Stimulated activated CD4-positive, alpha-beta T cell treated with anti-CD3 and anti-CD28 coated beads, Interleukin-2, amount 100 ng/mL, for 4 hours (primary cell): Measurements from ENCODE around the gene KDM7A.
"Not testable (repeated sequence)": the region's sequence is repeated elsewhere in the genome, so short reads cannot be mapped to it uniquely, and the experiment has no call there.

Experiments
- DNase-seq: peaks from one replicate; pipeline ENCODE4 v3.0.0-alpha.2; 2020; ENCODE audit warnings: low read depth

KDM7A gene

DNA sequence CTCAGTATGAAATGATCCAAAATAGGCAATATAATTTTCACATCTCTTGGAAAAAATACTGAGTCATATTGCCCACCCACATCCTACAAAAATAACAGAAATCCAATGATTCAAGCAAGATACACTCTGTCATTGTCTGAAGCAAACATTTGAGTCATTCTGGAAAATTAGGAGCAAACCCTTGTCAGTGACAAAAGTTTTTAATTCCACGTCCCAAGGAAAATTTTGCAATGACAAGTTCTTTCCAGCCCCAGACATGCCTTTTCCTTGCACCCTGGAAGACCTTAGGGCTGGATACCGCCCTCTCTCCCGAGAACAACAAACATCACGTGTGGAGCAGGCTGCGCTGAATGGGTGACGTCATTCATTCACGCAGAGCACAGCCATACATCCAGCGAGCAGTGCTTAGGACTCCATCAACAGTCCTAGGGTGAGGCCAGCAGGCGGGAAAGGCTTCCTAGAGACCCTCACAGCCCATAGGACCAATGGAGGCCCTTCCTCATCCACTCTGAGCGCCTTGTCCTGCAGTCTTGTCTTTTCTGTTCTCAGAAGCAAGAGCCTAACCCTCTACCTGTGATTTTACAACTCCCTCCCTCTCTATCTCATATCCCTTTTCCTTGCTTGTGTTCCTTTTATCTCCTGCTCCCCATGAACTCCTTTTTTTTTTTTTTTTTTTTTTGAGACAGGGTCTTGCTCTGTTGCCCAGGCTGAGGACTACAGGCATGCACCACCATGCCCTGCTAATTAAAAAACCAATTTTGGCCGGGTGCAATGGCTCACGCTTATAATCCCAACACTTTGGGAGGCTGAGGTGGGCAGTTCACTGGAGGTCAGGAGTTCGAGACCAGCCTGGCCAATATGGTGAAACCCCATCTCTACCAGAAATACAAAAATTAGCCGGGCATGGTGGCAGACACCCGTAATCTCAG, 23.5 kb upstream of the KDM7A start:
- no peak for DNase-seq

DNA sequence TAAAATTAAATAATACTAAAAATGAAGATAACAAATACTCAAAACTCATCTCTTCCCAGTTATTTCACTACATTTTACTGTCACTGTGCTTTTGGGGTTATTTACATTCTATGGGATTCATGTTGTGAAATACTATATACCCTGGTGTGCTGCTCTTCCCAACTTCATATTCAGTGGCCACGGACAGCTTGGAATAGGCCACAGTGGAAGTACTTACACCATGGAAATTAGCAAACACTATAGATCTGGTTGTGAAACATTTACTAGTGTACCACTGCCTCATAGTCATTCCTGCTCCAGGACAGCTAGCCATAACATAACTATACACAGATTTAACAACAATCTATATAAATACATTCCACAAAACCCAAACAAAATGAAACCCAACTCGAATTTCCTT, 21.2 kb upstream of the KDM7A start:
- no peak for DNase-seq

- DNase-seq: no peak
These were observed 20.6 kb upstream of the KDM7A start for GRCh38 chr7:140197218-140197890.

DNA sequence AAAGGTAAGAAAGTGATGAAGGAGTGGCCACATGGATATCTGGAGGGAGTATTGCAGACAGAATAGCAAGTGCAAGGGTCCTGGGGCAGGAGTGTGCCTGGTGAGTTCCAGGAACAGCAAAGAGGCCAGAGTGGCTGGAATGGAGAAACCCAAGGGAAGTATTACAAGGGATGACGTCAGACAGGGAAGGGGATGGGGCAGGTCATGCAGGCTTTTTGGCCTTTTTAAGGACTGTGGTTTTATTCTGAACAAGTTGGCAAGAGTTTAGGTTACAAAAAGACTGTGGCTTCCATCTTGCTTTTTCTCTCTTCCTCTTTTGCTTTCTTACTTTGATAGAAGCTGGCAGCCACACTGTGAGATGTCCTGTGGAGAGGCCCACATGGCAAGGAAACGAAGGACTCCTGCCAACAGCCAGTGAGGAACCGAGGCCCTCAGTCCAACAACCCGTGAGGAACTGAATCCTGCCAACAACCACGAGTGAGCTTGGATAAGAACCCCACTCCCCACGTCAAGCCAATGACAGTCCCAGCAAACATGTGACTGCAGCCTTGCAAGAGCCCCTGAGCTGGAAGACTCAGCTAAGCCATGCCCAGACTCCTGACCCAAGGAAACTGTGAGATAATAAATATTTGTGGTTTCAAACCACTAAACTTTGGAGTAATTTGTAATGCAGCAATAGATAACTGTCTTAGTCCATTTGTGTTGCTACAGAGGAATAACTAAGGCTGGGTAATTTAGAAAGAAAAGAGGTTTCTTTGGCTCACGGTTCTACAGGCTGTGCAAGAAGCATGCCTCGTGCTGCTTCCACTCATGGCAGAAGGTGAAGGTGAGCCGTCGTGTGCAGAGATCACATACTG, 19.8 kb upstream of the KDM7A start:
- DNase-seq: no peak

DNA sequence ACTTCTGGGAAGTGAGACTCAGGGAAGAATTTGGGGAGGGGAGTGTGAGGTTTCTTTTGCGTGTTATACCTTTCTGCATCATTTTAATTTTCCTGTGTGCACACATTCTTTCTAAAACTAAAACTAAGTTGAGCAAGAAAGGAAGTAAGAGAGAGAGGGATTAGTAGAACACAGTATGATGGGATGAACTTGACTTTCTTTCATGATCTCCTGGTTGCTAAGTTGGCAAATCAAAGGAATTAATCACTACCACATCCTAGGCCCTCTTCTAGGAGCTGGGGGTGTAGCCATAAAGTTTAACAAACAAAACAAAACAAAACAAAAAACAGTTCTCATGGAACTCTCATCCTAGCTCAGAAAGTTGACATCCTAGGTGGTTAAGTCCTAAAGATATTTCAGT, 19.1 kb upstream of the KDM7A start:
- no peak for DNase-seq

DNA sequence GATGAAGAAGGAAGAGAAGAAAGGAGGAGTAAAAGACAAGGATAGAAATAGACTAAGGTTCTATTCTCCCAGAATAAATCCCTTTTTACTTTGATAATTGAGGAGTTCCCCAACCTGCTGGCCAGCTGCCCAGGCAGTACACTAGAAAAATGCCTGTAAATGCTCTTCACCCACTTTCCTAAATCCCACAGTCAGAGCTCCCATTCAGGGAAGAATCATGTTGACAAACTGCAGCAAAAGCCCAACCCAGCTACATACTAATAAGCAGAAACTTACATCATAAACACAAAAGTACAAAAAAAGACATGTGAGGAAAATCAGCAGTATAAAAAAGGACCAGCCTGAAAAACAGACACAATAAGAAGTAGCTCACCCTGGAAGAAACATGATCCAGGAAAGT, 15.8 kb upstream of the KDM7A start:
- DNase-seq: no peak

DNA sequence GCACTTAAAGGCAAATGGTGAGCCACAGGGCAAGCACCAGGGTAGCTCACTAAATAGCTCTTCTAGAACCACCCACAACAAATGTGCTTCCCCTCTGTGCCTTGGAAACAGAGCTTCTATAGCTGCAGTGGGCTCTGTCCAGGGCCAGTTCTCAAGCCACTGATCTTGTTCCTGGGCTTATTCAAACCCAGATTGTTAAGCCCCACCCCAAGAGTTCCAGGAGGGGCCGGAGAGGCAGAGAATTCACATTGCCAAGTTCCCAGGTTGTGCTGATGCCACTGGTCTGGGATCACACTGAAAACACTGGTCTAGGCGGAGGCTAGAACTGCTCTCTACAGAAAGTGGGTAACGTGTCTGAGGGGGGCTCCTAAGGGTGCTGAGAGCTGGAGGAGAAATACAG, 15.4 kb upstream of the KDM7A start:
- DNase-seq: no peak

- DNase-seq: no peak
These were observed 13.8 kb upstream of the KDM7A start for GRCh38 chr7:140190588-140190987.

DNA sequence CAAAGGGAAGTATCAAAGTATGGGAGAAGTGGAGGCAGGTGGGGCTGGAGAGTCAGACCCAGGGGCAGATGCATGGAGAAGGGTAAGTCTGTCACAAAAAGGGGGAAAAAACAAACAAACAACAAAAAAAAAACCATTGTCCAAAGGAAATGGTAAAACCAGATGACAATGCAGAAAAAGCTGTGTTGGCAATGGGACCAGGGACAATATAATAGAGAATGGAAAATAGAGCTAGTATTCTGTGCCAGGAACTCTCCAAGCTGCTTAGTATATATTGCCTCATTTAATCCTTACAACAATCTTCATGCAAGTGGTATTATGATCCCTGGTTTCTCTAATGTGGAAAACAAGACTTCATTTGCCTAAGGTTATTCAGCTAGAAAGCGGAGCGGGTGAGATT, 13.1 kb upstream of the KDM7A start:
- no peak for DNase-seq

GRCh38 chr7:140182917-140183316, 6.1 kb upstream of the KDM7A start:
- DNase-seq: no peak

DNA sequence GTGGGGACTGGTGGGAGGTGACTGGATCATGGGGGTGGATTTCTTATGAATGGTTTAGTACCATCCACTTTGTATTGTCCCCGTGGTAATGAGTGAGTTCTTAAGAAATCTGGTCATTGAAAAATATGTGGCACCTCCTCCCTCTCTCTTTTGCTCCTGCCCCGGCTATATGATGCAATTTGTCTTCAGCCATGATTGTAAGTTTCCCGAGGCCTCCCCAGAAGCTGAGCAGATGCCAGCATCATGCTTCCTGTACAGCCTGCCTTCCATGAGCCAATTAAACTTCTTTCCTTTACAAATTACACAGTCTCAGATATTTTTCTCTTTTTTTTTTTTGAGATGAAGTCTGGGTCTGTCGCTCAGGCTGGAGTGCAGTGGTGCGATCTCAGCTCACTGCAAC, 2.6 kb upstream of the KDM7A start:
- DNase-seq: no peak

DNA sequence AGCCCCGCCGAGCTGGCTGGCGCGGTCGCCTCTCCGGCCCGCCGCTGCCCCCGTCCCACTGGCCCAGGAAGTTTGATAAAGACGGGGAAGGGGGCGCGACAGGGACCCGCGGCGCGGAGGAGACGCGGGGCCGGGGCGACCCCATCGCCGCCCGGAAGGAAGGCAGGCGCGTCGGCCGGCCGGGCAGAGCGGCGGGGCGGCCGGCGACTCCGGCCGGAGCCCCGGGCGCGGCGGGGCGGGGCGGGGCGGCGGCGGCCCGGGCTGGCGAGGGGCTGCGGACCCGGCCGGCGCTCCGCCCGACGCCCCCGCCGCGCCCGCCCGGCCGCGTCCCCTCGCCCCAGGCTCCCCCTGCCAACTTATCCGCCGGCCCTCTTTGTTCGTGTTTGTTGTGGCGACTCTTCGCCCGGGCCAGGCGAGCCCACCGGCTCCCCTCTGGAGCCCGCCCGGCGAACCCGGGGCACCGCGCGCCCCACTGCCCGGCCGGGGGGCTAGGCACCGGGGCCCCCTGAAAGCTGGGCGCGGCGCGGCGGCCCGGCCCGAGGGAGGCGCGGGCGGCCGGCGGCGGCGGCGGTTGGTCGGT, 571 bp downstream of the KDM7A start:
- DNase-seq: no peak

GRCh38 chr7:140175221-140176121, 1.3 kb downstream of the KDM7A start:
- peak; percentile 84 for DNase-seq

DNA sequence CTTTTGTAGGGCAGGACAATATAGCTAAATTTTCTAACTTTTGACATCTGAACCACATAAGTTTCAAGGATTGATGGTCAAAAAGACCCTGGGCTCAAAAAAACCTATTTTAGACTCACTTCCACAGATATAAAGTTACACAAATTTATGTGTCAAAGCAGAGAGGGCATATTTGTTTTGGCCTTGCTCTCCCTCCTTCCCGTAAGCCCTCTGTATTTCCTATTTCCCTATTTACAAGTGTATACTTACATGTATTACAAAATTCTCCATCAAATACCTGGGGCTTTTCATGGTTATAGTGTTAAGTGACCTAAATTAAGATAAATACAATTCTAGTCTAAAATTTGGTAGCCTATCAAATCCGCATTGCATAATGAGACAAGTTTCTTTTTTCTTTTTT, 2.6 kb downstream of the KDM7A start:
- no peak for DNase-seq

- DNase-seq: no peak
These were observed 6.4 kb downstream of the KDM7A start for GRCh38 chr7:140170375-140170774.

DNA sequence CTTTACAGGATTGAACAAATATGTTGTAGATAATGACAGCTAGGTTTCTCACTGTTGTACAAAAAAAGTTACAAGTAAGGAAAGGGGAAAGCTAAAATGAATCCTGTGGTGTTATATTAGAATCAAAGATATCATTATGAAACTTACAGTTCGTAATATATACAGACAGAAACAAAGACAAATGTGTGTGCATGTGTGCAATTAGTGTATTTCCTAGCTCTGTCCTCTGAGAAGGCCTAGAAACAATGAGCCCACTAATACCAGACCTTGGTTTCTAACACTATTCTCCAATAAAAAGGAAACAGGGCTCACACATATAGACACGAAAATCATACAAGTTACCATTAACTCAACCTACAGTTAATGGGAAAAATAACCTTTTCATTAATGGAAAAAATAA, 8.0 kb downstream of the KDM7A start:
- no peak for DNase-seq

GRCh38 chr7:140165422-140165821, 11.4 kb downstream of the KDM7A start:
- no peak for DNase-seq

DNA sequence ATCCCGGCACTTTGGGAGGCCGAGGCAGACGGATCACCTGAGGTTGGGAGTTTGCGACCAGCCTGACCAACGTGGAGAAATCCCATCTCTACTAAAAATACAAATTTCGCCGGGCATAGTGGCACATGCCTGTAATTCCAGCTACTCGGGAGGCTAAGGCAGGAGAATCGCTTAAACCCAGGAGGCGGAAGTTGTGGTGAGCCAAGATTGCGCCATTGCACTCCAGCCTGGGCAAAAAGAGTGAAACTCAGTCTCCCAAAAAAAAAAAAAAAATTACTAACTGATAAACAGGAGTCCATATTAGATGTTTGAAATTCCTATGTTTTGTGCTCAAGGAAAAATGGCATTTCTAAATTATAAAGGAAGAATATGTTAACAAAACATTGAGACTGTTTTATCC, 14.7 kb downstream of the KDM7A start:
- not testable (repeated sequence) for DNase-seq

DNA sequence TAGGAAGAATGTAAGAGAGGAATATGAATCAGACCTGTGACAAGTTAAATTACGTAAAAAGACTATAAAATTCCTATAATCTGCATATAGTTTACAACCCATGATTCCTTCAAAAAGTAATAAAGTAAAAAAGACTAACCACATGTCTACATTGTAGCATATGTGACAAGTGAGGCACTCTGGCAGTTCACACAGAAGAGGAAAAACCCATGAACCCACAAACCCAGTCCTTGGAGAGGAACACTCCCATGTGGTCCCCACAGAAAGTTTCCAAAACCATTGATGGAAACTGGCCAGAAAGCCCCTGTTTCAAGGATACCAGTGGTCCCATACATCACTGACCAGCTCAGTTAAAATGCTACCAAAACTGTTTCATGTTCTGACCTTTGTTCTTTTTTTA, 15.7 kb downstream of the KDM7A start:
- no peak for DNase-seq

GRCh38 chr7:140160308-140160707, 16.5 kb downstream of the KDM7A start:
- DNase-seq: no peak

- no peak for DNase-seq
These were observed 17.3 kb downstream of the KDM7A start for GRCh38 chr7:140159497-140159896.
